Stimulated activated CD8-positive, alpha-beta memory T cell treated with anti-CD3 and anti-CD28 coated beads, Interleukin-12 subunit alpha, Interleukin-12 subunit beta, amount 100 ng/mL, for 24 hours (primary cell): ENCODE results near the gene TNKS1BP1.
"Not testable (repeated sequence)": the region's sequence is repeated elsewhere in the genome, so short reads cannot be mapped to it uniquely, and the experiment has no call there.

Source experiments
- DNase-seq: peaks from one replicate; pipeline ENCODE4 v3.0.0-alpha.2; 2020; ENCODE audit errors: extremely low read depth

TNKS1BP1 gene

GRCh38 chr11:57288771-57289579, 35.8 kb downstream of the TNKS1BP1 start:
- no peak for DNase-seq

GRCh38 chr11:57287884-57288283, 36.9 kb downstream of the TNKS1BP1 start:
- no peak for DNase-seq

- DNase-seq = no peak
Measured at GRCh38 chr11:57283231-57283990, 41.3 kb downstream of the TNKS1BP1 start.

GRCh38 chr11:57281546-57281945, 43.2 kb downstream of the TNKS1BP1 start:
- DNase-seq = not testable (repeated sequence)

GRCh38 chr11:57279116-57279515, 45.6 kb downstream of the TNKS1BP1 start:
- no peak for DNase-seq

- no peak for DNase-seq
Measured at GRCh38 chr11:57278721-57279095, 46.0 kb downstream of the TNKS1BP1 start.

GRCh38 chr11:57277845-57278720, 46.7 kb downstream of the TNKS1BP1 start:
- DNase-seq = no peak

GRCh38 chr11:57276971-57277675, 47.6 kb downstream of the TNKS1BP1 start:
- DNase-seq = no peak

- no peak for DNase-seq
Measured at GRCh38 chr11:57276169-57276970, 48.4 kb downstream of the TNKS1BP1 start.

GRCh38 chr11:57275582-57275981, 49.2 kb downstream of the TNKS1BP1 start:
- no peak for DNase-seq

GRCh38 chr11:57274904-57275498, 49.8 kb downstream of the TNKS1BP1 start:
- DNase-seq = no peak

GRCh38 chr11:57273448-57274058, 51.2 kb downstream of the TNKS1BP1 start:
- no peak for DNase-seq

GRCh38 chr11:57269571-57270021, 55.2 kb downstream of the TNKS1BP1 start:
- DNase-seq = no peak

GRCh38 chr11:57266157-57266556, 58.6 kb downstream of the TNKS1BP1 start:
- DNase-seq = no peak

- no peak for DNase-seq
Measured at GRCh38 chr11:57263351-57263750, 61.4 kb downstream of the TNKS1BP1 start.

GRCh38 chr11:57262157-57262556, 62.6 kb downstream of the TNKS1BP1 start:
- no peak for DNase-seq

- DNase-seq = no peak
Measured at GRCh38 chr11:57260937-57261783, 63.6 kb downstream of the TNKS1BP1 start.

GRCh38 chr11:57256119-57256518, 68.6 kb downstream of the TNKS1BP1 start:
- no peak for DNase-seq

GRCh38 chr11:57255618-57256017, 69.1 kb downstream of the TNKS1BP1 start:
- DNase-seq = no peak
